Mucosa of stomach (tissue), 1 donor: Measurements from ENCODE around the gene LRRC4C.

ENCODE experiments used
- H3K27me3 ChIP-seq: one replicate; pipeline ENCODE4 v1.7.0; 2013; ENCODE audit warnings: mild to moderate bottlenecking, low read length; ENCODE audit not compliant: control insufficient read depth, insufficient read depth
- H3K36me3 ChIP-seq: one replicate; pipeline ENCODE4 v1.7.0; 2013; ENCODE audit warnings: low read length; ENCODE audit not compliant: control insufficient read depth, insufficient read depth
- H3K4me1 ChIP-seq: one replicate; pipeline ENCODE4 v1.7.0; 2013; ENCODE audit warnings: mild to moderate bottlenecking, low read length; ENCODE audit not compliant: control insufficient read depth, insufficient read depth
- H3K4me3 ChIP-seq: one replicate; pipeline ENCODE4 v1.7.0; 2013; ENCODE audit warnings: low read length
- H3K9ac ChIP-seq: one replicate; pipeline ENCODE4 v1.7.0; 2013; ENCODE audit warnings: mild to moderate bottlenecking, low read length, moderate library complexity
- H3K9me3 ChIP-seq: one replicate; pipeline ENCODE4 v1.7.0; 2013; ENCODE audit warnings: mild to moderate bottlenecking, low read length, moderate library complexity; ENCODE audit not compliant: control insufficient read depth
- donor health status: Pancreatic carcinoma.

Gene LRRC4C

GRCh38 chr11:40338739-40339138 is 1120.7 kb downstream of the LRRC4C start:
- Histone ChIP-seq H3K9ac (no peak overlapping the region), H3K36me3 (no peaks in the 10 kb centered on the region), H3K4me1 (no peaks in the 10 kb centered on the region), H3K27me3 (no peaks in the 10 kb centered on the region), H3K9me3 (no peaks in the 10 kb centered on the region), H3K4me3 (no peak overlapping the region)

- Histone ChIP-seq H3K27me3 (no peaks in the 10 kb centered on the region), H3K9ac (no peak overlapping the region), H3K4me3 (no peak overlapping the region), H3K4me1 (no peaks in the 10 kb centered on the region), H3K9me3 (no peaks in the 10 kb centered on the region), H3K36me3 (no peaks in the 10 kb centered on the region)
Observed at GRCh38 chr11:40338062-40338461, 1121.4 kb downstream of the LRRC4C start.

DNA sequence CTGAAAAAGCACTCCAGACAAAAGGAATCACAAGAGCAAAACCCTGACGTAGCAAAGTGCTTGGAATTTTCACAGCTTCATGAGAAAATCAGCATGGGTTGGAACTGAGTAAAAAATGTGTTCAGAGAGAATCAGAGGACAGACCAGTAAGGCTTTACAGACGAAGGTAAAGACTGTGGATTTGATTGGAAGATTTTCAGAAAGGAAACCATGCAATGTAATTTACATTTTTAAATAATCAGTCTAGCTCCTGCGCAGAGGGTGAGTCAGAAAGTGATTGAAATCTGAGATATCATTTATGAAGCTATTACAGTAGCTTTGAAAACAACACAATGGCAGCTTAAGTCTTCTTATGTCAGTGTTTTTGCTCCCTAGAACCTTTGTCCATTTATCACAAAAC is 1122.3 kb downstream of the LRRC4C start:
- H3K27me3 ChIP-seq: no peaks in the 10 kb centered on the region
- H3K4me3 ChIP-seq: no peak overlapping the region
- no peaks in the 10 kb centered on the region for H3K4me1 ChIP-seq
- H3K36me3 ChIP-seq: no peaks in the 10 kb centered on the region
- H3K9me3 ChIP-seq: no peaks in the 10 kb centered on the region
- H3K9ac ChIP-seq: no peak overlapping the region

DNA sequence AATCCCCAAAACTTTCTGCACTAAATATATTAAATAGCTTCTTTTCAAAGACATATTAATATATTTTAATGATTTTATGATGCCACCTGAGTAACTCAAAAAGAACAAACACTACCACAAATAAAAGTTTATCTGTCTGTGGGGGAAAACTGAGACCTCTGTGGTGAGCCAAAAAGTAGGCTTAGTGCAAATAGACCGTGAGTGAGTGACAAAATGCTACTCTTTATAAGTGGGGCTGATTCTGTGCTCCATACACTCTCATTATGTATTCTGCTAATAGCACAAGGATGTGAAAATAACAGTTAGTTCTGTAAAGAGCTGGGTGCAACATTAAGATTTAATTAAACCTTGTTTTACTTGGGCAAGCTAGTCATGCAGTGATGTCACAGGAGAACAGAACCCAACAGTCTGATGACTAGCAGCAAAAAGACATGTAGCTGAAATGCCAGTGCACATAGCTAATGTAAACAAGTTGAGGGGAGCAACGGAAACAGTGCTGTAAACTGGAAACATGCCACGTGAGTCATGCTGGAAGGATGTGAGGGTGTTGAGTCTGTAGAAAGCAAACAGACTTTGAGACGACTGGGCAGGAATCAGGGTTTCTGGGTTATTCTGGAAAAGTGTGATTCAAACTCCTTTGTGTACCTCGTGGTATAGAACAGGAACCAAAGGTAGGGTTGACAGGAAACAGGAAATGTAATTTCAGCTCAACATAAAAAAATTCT is 1130.4 kb downstream of the LRRC4C start:
- H3K9ac ChIP-seq: no peak overlapping the region
- no peaks in the 10 kb centered on the region for H3K9me3 ChIP-seq
- H3K4me1 ChIP-seq: no peaks in the 10 kb centered on the region
- H3K36me3 ChIP-seq: no peaks in the 10 kb centered on the region
- H3K4me3 ChIP-seq: no peak overlapping the region
- no peaks in the 10 kb centered on the region for H3K27me3 ChIP-seq

- Histone ChIP-seq H3K36me3 (no peaks in the 10 kb centered on the region), H3K9me3 (no peaks in the 10 kb centered on the region), H3K27me3 (no peaks in the 10 kb centered on the region), H3K9ac (no peak overlapping the region), H3K4me1 (no peaks in the 10 kb centered on the region), H3K4me3 (no peak overlapping the region)
Observed at GRCh38 chr11:40323241-40323640, 1136.2 kb downstream of the LRRC4C start.

DNA sequence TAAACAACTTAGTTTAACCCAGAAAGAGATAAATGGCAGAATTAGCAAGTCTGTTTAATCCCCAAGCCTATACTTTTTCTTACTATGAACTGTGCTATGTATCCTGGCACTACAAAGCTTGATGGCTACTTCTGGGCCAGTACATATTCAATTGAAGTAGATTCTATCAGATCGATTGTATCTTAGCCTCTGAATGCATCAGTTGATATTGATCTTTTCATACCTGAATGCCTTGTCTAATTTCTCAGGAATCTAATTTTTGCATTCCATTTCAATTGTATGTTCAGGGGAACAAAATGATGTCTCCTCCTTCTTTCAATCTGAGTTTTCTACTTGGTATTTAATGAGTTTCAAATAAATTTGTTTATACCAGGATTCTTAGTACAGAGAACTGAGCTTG is 1137.9 kb downstream of the LRRC4C start:
- Histone ChIP-seq H3K36me3 (no peaks in the 10 kb centered on the region), H3K4me1 (no peaks in the 10 kb centered on the region), H3K9ac (no peak overlapping the region), H3K9me3 (no peaks in the 10 kb centered on the region), H3K4me3 (no peak overlapping the region), H3K27me3 (no peaks in the 10 kb centered on the region)

GRCh38 chr11:40316171-40316570 is 1143.3 kb downstream of the LRRC4C start:
- Histone ChIP-seq H3K9me3 (no peaks in the 10 kb centered on the region), H3K4me3 (no peak overlapping the region), H3K36me3 (no peaks in the 10 kb centered on the region), H3K9ac (no peak overlapping the region), H3K4me1 (no peaks in the 10 kb centered on the region), H3K27me3 (no peaks in the 10 kb centered on the region)

GRCh38 chr11:40315122-40315521 is 1144.3 kb downstream of the LRRC4C start:
- Histone ChIP-seq H3K27me3 (no peaks in the 10 kb centered on the region), H3K4me3 (no peak overlapping the region), H3K36me3 (no peaks in the 10 kb centered on the region), H3K9me3 (no peaks in the 10 kb centered on the region), H3K9ac (no peak overlapping the region), H3K4me1 (no peaks in the 10 kb centered on the region)

DNA sequence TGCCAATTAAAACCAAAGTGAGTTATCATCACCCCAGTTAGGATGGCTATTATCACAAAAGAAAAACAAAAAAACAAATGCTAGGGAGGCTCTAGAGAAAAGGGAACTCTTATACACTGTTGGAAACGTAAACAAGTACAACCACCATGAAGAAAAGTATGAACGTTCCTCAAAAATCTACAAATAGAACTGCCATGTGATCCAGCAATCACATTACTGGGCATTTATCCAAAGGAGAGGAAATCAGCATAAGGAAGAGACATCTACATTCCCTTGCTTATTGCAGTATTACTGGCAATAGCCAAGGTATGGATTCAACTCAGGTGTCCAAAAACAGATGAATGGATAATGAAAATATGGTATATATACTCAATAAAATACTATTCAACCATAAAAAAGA is 1145.1 kb downstream of the LRRC4C start:
- H3K27me3 ChIP-seq: no peaks in the 10 kb centered on the region
- H3K4me3 ChIP-seq: no peak overlapping the region
- no peaks in the 10 kb centered on the region for H3K36me3 ChIP-seq
- no peaks in the 10 kb centered on the region for H3K9me3 ChIP-seq
- no peak overlapping the region for H3K9ac ChIP-seq
- no peaks in the 10 kb centered on the region for H3K4me1 ChIP-seq

- Histone ChIP-seq H3K4me3 (no peak overlapping the region), H3K9me3 (no peaks in the 10 kb centered on the region), H3K27me3 (no peaks in the 10 kb centered on the region), H3K9ac (no peak overlapping the region), H3K4me1 (no peaks in the 10 kb centered on the region), H3K36me3 (no peaks in the 10 kb centered on the region)
Observed at GRCh38 chr11:40306938-40307548, 1152.4 kb downstream of the LRRC4C start.

- Histone ChIP-seq H3K36me3 (no peaks in the 10 kb centered on the region), H3K27me3 (no peaks in the 10 kb centered on the region), H3K9me3 (no peaks in the 10 kb centered on the region), H3K9ac (no peak overlapping the region), H3K4me3 (no peak overlapping the region), H3K4me1 (no peaks in the 10 kb centered on the region)
Observed at GRCh38 chr11:40302669-40303068, 1156.8 kb downstream of the LRRC4C start.

DNA sequence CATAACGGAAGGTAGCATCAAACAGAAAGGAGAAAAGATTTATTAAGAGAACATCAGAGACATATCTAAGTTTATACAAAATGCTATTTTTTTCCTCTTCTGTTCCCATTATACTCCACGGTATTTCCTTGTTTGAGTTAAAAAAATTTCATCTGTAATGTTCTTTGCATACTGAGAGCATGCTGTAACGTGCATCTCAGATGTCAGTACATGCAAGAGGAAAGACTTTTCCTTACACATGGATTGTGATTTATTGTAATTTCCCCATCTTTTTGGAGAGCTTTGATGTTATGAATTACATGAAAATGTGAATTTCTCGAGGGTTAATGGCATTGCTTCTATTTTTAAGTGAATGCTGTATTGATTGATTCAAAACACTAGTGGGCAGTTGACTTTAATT is 1164.0 kb downstream of the LRRC4C start:
- H3K9me3 ChIP-seq: no peaks in the 10 kb centered on the region
- no peaks in the 10 kb centered on the region for H3K36me3 ChIP-seq
- H3K4me1 ChIP-seq: no peaks in the 10 kb centered on the region
- peaks cover 20% of the 10 kb centered on the region for H3K27me3 ChIP-seq
- H3K9ac ChIP-seq: no peak overlapping the region
- H3K4me3 ChIP-seq: no peak overlapping the region
